GM19238 (cell line): ENCODE data around the gene CSTF3.

Source experiments
- DNase-seq: peaks from one replicate; pipeline ENCODE4 v3.0.0; 2011; ENCODE audit warnings: low spot score; ENCODE audit not compliant: insufficient read length

CSTF3 gene

GRCh38 chr11:33044285-33044756 lies 117.0 kb downstream of the CSTF3 start:
- no peak for DNase-seq

DNA sequence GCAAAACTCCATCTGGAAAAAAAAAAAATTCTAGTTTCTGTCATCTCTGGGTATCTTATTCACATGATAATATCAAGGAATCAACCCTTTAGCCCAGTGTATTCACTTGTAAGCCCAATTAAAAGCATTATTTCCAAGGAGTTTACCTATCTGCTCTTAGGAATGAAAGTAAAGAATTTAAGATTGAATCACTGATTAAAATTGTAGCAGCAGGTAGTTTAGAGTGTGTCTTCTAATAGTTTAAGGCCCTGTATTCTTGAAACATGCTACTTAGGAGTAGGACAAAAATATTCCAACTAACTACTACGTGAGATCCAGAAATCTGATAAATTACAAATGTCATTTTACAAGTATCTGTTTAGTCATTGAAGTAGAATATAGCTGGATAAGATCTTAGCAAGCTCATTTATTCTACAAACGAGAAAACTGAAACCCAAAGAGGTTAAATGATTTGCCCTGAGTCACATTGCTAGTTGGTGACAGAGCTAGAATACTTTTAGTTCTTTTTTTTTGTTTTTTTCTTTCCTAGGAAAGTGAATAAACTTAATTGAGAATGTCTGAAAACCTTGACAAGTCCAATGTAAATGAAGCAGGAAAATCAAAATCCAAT lies 118.0 kb downstream of the CSTF3 start:
- DNase-seq = no peak

GRCh38 chr11:33040862-33041453 lies 120.3 kb downstream of the CSTF3 start:
- DNase-seq = no peak

GRCh38 chr11:33040033-33040861 lies 121.0 kb downstream of the CSTF3 start:
- DNase-seq = peak; percentile 39

GRCh38 chr11:33039274-33040032 lies 121.8 kb downstream of the CSTF3 start, which contains the start of gene TCP11L1:
TCP11L1 (plus strand) TSS chr11:33039572; CDS start chr11:33043774, 4,202 bp downstream.
- DNase-seq = peak; percentile 77

GRCh38 chr11:33035011-33035410 lies 126.3 kb downstream of the CSTF3 start:
- no peak for DNase-seq
